Measurements from ENCODE around the gene ABI3. TPM values are rescaled to one million over a fixed set of nuclear protein-coding genes. Genes with fewer than 3 reads are reported as not detected.

ABI3 gene
- total and polyA plus RNA-seq, 9 of the 15 experiments (the other 6 are each of a cell fraction or from before 2014, with no cell fraction given): not detected

- no peak for TF ChIP-seq CBFB (CRISPR knock-in tag; IDR thresholded peaks at IDR 0.05)
- TF ChIP-seq KAT2B (IDR thresholded peaks at IDR 0.05; ENCODE audit: low read depth, low read length): no peak
- TF ChIP-seq, protein P1, sequence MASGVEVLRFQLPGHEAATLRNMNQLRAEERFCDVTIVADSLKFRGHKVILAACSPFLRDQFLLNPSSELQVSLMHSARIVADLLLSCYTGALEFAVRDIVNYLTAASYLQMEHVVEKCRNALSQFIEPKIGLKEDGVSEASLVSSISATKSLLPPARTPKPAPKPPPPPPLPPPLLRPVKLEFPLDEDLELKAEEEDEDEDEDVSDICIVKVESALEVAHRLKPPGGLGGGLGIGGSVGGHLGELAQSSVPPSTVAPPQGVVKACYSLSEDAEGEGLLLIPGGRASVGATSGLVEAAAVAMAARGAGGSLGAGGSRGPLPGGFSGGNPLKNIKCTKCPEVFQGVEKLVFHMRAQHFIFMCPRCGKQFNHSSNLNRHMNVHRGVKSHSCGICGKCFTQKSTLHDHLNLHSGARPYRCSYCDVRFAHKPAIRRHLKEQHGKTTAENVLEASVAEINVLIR (CRISPR knock-in tag; IDR thresholded peaks at IDR 0.05): no peak
- no peak for TF ChIP-seq ZNF780A (CRISPR knock-in tag; IDR thresholded peaks at IDR 0.05)
- no peak for TF ChIP-seq BMI1 (IDR thresholded peaks at IDR 0.05; ENCODE audit: low read length)
- TF ChIP-seq NFIC (IDR thresholded peaks at IDR 0.05): no peak
- no peak for TF ChIP-seq NCOA6 (IDR thresholded peaks at IDR 0.05)
- 0 out of 2 replicates have a peak, but pooled peaks have one; percentile 31 for TF ChIP-seq GABPA (tag; conservative IDR thresholded peaks at IDR 0.05; ENCODE audit: low read depth)
- TF ChIP-seq ZFP36 (IDR thresholded peaks at IDR 0.05; ENCODE audit: low read depth, low read length, partially characterized antibody): no peak
- no peak for TF ChIP-seq ZNF280A (IDR thresholded peaks at IDR 0.05; ENCODE audit: low read depth, partially characterized antibody)
- no peak for TF ChIP-seq TAF15 (IDR thresholded peaks at IDR 0.05; ENCODE audit: low read depth, low read length)
- TF ChIP-seq SOX6 (IDR thresholded peaks at IDR 0.05): no peak
- TF ChIP-seq MTA3 (IDR thresholded peaks at IDR 0.05; ENCODE audit: borderline replicate concordance): peak; percentile 13; the same call in 1 of the 2 replicates
- no peak for TF ChIP-seq SLC30A9 (CRISPR knock-in tag; IDR thresholded peaks at IDR 0.05)
- no peak for TF ChIP-seq STAG1 (CRISPR knock-in tag; IDR thresholded peaks at IDR 0.05; ENCODE audit: borderline replicate concordance)
- no peak for TF ChIP-seq CREM (IDR thresholded peaks at IDR 0.05; ENCODE audit: low read depth)
- no peak for TF ChIP-seq ZNF23 (CRISPR knock-in tag; IDR thresholded peaks at IDR 0.05)
- TF ChIP-seq ZNF785 (CRISPR knock-in tag; IDR thresholded peaks at IDR 0.05): no peak
- no peak for TF ChIP-seq RHOXF2B (CRISPR knock-in tag; conservative IDR thresholded peaks at IDR 0.05)
- no peak for TF ChIP-seq ZNF444 (CRISPR knock-in tag; IDR thresholded peaks at IDR 0.05)
- peak; percentile 12; the same call in 1 of the 2 replicates for TF ChIP-seq EHMT2 (IDR thresholded peaks at IDR 0.05)
- no peak for TF ChIP-seq PML (IDR thresholded peaks at IDR 0.05; ENCODE audit: low read length)
- peak; percentile 70 for TF ChIP-seq NCOA4 (IDR thresholded peaks at IDR 0.05; ENCODE audit: partially characterized antibody)
- no peak for TF ChIP-seq RBM34 (IDR thresholded peaks at IDR 0.05; ENCODE audit: borderline replicate concordance, insufficient read depth, low read length)
- no peak for TF ChIP-seq ZNF79 (CRISPR knock-in tag; IDR thresholded peaks at IDR 0.05; ENCODE audit: low read depth)
- no peak for TF ChIP-seq ELF1 (tag; IDR thresholded peaks at IDR 0.05)
- no peak for TF ChIP-seq GABPB2 (CRISPR knock-in tag; conservative IDR thresholded peaks at IDR 0.05)
- no peak for TF ChIP-seq PRPF4 (IDR thresholded peaks at IDR 0.05; ENCODE audit: insufficient read depth, low read depth, low read length, poor library complexity, severe bottlenecking)
- TF ChIP-seq POLR2B (IDR thresholded peaks at IDR 0.05; ENCODE audit: low read depth, partially characterized antibody): no peak
Observed at GRCh38 chr17:49193513-49194296, 16.8 kb upstream of the ABI3 start (continued).

All from K562 (cell line).